GM12878 (cell line): Measurements from ENCODE around the gene IRF2. TPM values are rescaled to one million over a fixed set of nuclear protein-coding genes. Genes with fewer than 3 reads are reported as not detected.

ENCODE experiments used
- ATF7 ChIP-seq: fragments of 450-650 bp; IDR thresholded peaks from 2 replicates; pipeline ENCODE4 v1.6.1; 2016; ENCODE audit warnings: low read depth, mild to moderate bottlenecking
- BHLHE40 ChIP-seq, 2 experiments: fragments of 450-650 bp in 1 of 2; IDR thresholded peaks; 2 replicates each; pipeline ENCODE4 v1.6.1; 2011 to 2017; ENCODE audit warnings: low read depth in 2 of 2, borderline replicate concordance in 1 of 2, improper control_type of control experiment in 1 of 2, low read length in 1 of 2, mild to moderate bottlenecking in 1 of 2
- CREB1 ChIP-seq: IDR thresholded peaks from 2 replicates; pipeline ENCODE4 v1.6.1; 2012; ENCODE audit warnings: low read depth, mild to moderate bottlenecking, inconsistent platforms
- ELK1 ChIP-seq: IDR thresholded peaks from 2 replicates; pipeline ENCODE4 v1.6.1; 2012; ENCODE audit warnings: low read depth, low read length, improper control_type of control experiment
- ETV6 ChIP-seq, 2 experiments: fragments of 450-650 bp in 1 of 2; IDR thresholded peaks in 1 of 2; conservative IDR thresholded peaks in 1 of 2; 2 replicates each; pipeline ENCODE4 v1.6.1; 2014; ENCODE audit warnings: antibody characterized with exemption in 1 of 2, borderline replicate concordance in 1 of 2, low read depth in 1 of 2, mild to moderate bottlenecking in 1 of 2, moderate library complexity in 1 of 2
- GATAD2B ChIP-seq: fragments of 450-650 bp; conservative IDR thresholded peaks from 2 replicates; pipeline ENCODE4 v1.6.1; 2017; ENCODE audit warnings: low read depth, mild to moderate bottlenecking, moderate library complexity
- HDAC2 ChIP-seq: fragments of 200-600 bp; sonication (generic); IDR thresholded peaks from 2 replicates; pipeline ENCODE4 v1.6.1; 2017
- KAT2A ChIP-seq: conservative IDR thresholded peaks from 2 replicates; pipeline ENCODE4 v1.6.1; 2011; ENCODE audit warnings: low read depth, low read length; ENCODE audit not compliant: control insufficient read depth
- KLF5 ChIP-seq: fragments of 450-650 bp; IDR thresholded peaks from 2 replicates; pipeline ENCODE4 v1.6.1; 2014; ENCODE audit warnings: mild to moderate bottlenecking; ENCODE audit not compliant: partially characterized antibody
- MTA2 ChIP-seq: fragments of 450-650 bp; IDR thresholded peaks from 2 replicates; pipeline ENCODE4 v1.6.1; 2016; ENCODE audit warnings: low read depth, mild to moderate bottlenecking, moderate library complexity
- NFXL1 ChIP-seq: fragments of 450-650 bp; IDR thresholded peaks from 2 replicates; pipeline ENCODE4 v1.6.1; 2017; ENCODE audit warnings: antibody characterized with exemption, mild to moderate bottlenecking, borderline replicate concordance
- NR2C1 ChIP-seq: fragments of 450-650 bp; IDR thresholded peaks from 2 replicates; pipeline ENCODE4 v1.6.1; 2017; ENCODE audit warnings: antibody characterized with exemption, mild to moderate bottlenecking, moderate library complexity
- NRF1 ChIP-seq: conservative IDR thresholded peaks from 2 replicates; pipeline ENCODE4 v1.6.1; 2011; ENCODE audit warnings: mild to moderate bottlenecking, low read depth, low read length, improper control_type of control experiment
- PAX8 ChIP-seq: fragments of 450-650 bp; IDR thresholded peaks from 2 replicates; pipeline ENCODE4 v1.6.1; 2017; ENCODE audit warnings: mild to moderate bottlenecking, moderate library complexity
- PML ChIP-seq: IDR thresholded peaks from 2 replicates; pipeline ENCODE4 v1.6.1; 2012; ENCODE audit warnings: low read length, inconsistent platforms
- POLR2A ChIP-seq: IDR thresholded peaks from 2 replicates; pipeline ENCODE4 v1.6.1; 2011; ENCODE audit warnings: low read depth, mild to moderate bottlenecking, low read length
- POU2F2 ChIP-seq: IDR thresholded peaks from 3 replicates; pipeline ENCODE4 v1.6.1; 2011; ENCODE audit warnings: low read depth, mild to moderate bottlenecking, low read length, borderline replicate concordance
- RAD51 ChIP-seq: fragments of 450-650 bp; IDR thresholded peaks from 2 replicates; pipeline ENCODE4 v1.6.1; 2016; ENCODE audit warnings: moderate library complexity, mild to moderate bottlenecking, inconsistent platforms
- SMC3 ChIP-seq: IDR thresholded peaks from 2 replicates; pipeline ENCODE4 v1.6.1; 2011; ENCODE audit warnings: low read length, improper control_type of control experiment, borderline replicate concordance
- ZBTB4 ChIP-seq: fragments of 450-650 bp; formaldehyde crosslinking; IDR thresholded peaks from 2 replicates; pipeline ENCODE4 v1.4.0; 2022; ENCODE audit warnings: mild to moderate bottlenecking, moderate library complexity
- ZNF217 ChIP-seq: fragments of 450-650 bp; IDR thresholded peaks from 2 replicates; pipeline ENCODE4 v1.6.1; 2017; ENCODE audit warnings: antibody characterized with exemption, mild to moderate bottlenecking
- ZZZ3 ChIP-seq: IDR thresholded peaks from 2 replicates; pipeline ENCODE4 v1.6.1; 2011; ENCODE audit warnings: low read depth; ENCODE audit not compliant: control insufficient read depth, insufficient read length
- polyA plus RNA-seq, 11 experiments: library from polyadenylated mRNA; depleted of rRNA in 4 of 11; unstranded in 6 of 11; stranded (reverse) in 5 of 11; fragments of >200 nt; fragmentation: Nextera tagmentation in 4 of 11; fragmentation: Illumina TruSeq in 1 of 11; extraction: Ambion mirVana in 4 of 11; extraction: Trizol in 1 of 11; gene quantifications; 1 replicate in 1 of 11; 2 replicates in 10 of 11; pipeline versions ENCODE4 v1.2.1 to v1.2.3, GENCODE V29; 2011 to 2016; ENCODE audit warnings: inconsistent platforms in 2 of 11, missing spikeins in 2 of 11, low read depth in 1 of 11
- total RNA-seq, 4 experiments: library from RNA; depleted of rRNA in 3 of 4; stranded (reverse); fragments of >200 nt in 3 of 4; fragmentation: Illumina TruSeq in 1 of 4; extraction: Trizol in 1 of 4; gene quantifications; 2 replicates each; pipeline versions ENCODE4 v1.2.1 to v1.2.3, GENCODE V29; 2013 to 2021
- TF ChIP-seq, protein P1 (sequence below): IDR thresholded peaks from 2 replicates; pipeline ENCODE4 v1.6.1; 2011; ENCODE audit warnings: mild to moderate bottlenecking, low read depth, low read length, moderate library complexity; ENCODE audit not compliant: insufficient replicate concordance
- TF ChIP-seq, protein P2 (sequence below): fragments of 450-650 bp; IDR thresholded peaks from 2 replicates; pipeline ENCODE4 v1.6.1; 2018; ENCODE audit warnings: mild to moderate bottlenecking, low read depth, moderate library complexity; ENCODE audit not compliant: partially characterized antibody

IRF2 gene
- total and polyA plus RNA-seq, 10 of the 15 experiments (the other 5 are each of a cell fraction or from before 2014, with no cell fraction given), result 45.1 to 99.3 (median 58.9) TPM

GRCh38 chr4:184355111-184355604 lies 119.2 kb downstream of the IRF2 start (continued):
- TF ChIP-seq ZZZ3 (no peak), POU2F2 (peak; percentile 63; the same call in 1 of the 3 replicates), SMC3 (peak; percentile 14; the same call in 1 of the 2 replicates), KAT2A (no peak), ZNF217 (no peak), NR2C1 (no peak), NFXL1 (no peak), PML (no peak), RAD51 (no peak), PAX8 (no peak), HDAC2 (no peak), MTA2 (peak; percentile 63), POLR2A (no peak), ZBTB4 (CRISPR knock-in tag) (no peak), CREB1 (no peak), ETV6 (conservative IDR thresholded peaks at IDR 0.05 in 1 of 2, IDR thresholded peaks at IDR 0.05 in 1 of 2; ENCODE audit: borderline replicate concordance in 1 of 2, low read depth in 1 of 2) (peak in 1 of 2 experiments; percentile 99; a peak in 2 of 4 replicates), BHLHE40 (IDR thresholded peaks at IDR 0.05; ENCODE audit: borderline replicate concordance in 1 of 2, low read depth in 2 of 2, low read length in 1 of 2) (0 out of 4 replicates have a peak, but pooled peaks have one; percentile 10 to 49), KLF5 (no peak), ELK1 (peak; percentile 51), NRF1 (no peak), GATAD2B (peak; percentile 89), ATF7 (peak; percentile 53; the same call in 1 of the 2 replicates)
- TF ChIP-seq, protein P1, sequence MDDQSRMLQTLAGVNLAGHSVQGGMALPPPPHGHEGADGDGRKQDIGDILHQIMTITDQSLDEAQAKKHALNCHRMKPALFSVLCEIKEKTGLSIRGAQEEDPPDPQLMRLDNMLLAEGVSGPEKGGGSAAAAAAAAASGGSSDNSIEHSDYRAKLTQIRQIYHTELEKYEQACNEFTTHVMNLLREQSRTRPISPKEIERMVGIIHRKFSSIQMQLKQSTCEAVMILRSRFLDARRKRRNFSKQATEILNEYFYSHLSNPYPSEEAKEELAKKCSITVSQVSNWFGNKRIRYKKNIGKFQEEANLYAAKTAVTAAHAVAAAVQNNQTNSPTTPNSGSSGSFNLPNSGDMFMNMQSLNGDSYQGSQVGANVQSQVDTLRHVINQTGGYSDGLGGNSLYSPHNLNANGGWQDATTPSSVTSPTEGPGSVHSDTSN, result peak; percentile 65
- TF ChIP-seq, protein P2, sequence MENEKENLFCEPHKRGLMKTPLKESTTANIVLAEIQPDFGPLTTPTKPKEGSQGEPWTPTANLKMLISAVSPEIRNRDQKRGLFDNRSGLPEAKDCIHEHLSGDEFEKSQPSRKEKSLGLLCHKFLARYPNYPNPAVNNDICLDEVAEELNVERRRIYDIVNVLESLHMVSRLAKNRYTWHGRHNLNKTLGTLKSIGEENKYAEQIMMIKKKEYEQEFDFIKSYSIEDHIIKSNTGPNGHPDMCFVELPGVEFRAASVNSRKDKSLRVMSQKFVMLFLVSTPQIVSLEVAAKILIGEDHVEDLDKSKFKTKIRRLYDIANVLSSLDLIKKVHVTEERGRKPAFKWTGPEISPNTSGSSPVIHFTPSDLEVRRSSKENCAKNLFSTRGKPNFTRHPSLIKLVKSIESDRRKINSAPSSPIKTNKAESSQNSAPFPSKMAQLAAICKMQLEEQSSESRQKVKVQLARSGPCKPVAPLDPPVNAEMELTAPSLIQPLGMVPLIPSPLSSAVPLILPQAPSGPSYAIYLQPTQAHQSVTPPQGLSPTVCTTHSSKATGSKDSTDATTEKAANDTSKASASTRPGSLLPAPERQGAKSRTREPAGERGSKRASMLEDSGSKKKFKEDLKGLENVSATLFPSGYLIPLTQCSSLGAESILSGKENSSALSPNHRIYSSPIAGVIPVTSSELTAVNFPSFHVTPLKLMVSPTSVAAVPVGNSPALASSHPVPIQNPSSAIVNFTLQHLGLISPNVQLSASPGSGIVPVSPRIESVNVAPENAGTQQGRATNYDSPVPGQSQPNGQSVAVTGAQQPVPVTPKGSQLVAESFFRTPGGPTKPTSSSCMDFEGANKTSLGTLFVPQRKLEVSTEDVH, result no peak
